NT2/D1 (cell line): ENCODE measurements around the gene ATL3.

Experiments used
- DNase-seq: peaks from one replicate; pipeline ENCODE4 v3.0.0-alpha.2; 2011; ENCODE audit warnings: low read depth, low spot score
- H3K27me3 ChIP-seq: 2 replicates; pipeline ENCODE4 v1.6.0; 2011; ENCODE audit warnings: mild to moderate bottlenecking; ENCODE audit not compliant: insufficient read length, insufficient read depth
- H3K36me3 ChIP-seq: 2 replicates; pipeline ENCODE4 v1.6.1; 2011; ENCODE audit warnings: mild to moderate bottlenecking, low read length, mixed read lengths; ENCODE audit not compliant: insufficient read depth, insufficient read length
- H3K4me1 ChIP-seq: 2 replicates; pipeline ENCODE4 v1.5.1; 2011; ENCODE audit not compliant: insufficient read depth, insufficient read length
- H3K4me3 ChIP-seq: 2 replicates; pipeline ENCODE4 v1.5.1; 2011; ENCODE audit warnings: low read depth; ENCODE audit not compliant: insufficient read length
- H3K9ac ChIP-seq: 2 replicates; pipeline ENCODE4 v1.6.0; 2011; ENCODE audit warnings: low read depth; ENCODE audit not compliant: insufficient read length
- H3K9me3 ChIP-seq: 2 replicates; pipeline ENCODE4 v1.5.1; 2011; ENCODE audit warnings: mild to moderate bottlenecking, low read length; ENCODE audit not compliant: insufficient read depth
- SUZ12 ChIP-seq: IDR thresholded peaks from 2 replicates; pipeline ENCODE4 v1.6.1; 2011; ENCODE audit not compliant: insufficient read length, insufficient read depth; ENCODE audit errors: extremely low read depth
- YY1 ChIP-seq: IDR thresholded peaks from 2 replicates; pipeline ENCODE4 v1.6.1; 2011; ENCODE audit not compliant: insufficient read length, insufficient read depth
- ZNF274 ChIP-seq: IDR thresholded peaks from 2 replicates; pipeline ENCODE4 v1.6.1; 2011; ENCODE audit warnings: mild to moderate bottlenecking, low read depth, low read length

The ATL3 gene

DNA sequence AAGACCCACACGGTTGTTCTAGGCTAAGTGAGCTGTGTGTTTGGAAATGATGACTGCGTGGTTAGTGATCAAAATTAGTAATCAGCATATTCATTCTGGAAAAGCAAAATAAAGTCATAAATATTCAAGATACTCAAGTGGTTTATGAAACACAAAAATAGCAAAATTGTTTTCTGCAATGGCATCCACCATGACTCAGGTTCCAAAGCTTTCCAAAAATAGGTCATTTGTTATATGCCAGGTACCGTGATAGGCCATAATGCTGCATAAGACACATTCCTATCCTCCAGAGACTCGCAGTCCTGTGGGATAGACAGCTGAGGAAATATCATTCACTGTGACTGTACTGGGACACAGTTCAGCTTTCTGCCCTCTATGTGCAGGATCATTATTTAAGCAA, 2.4 kb upstream of the ATL3 start:
- Histone ChIP-seq H3K27me3 (no peaks in the 10 kb centered on the region), H3K9ac (no peak overlapping the region), H3K4me1 (no peaks in the 10 kb centered on the region), H3K4me3 (no peak overlapping the region), H3K36me3 (peaks cover 6% of the 10 kb centered on the region), H3K9me3 (peaks cover 7% of the 10 kb centered on the region; the same call in 1 of the 2 replicates)
- DNase-seq = no peak
- TF ChIP-seq ZNF274 = no peak
- TF ChIP-seq YY1 = no peak
- no peak for TF ChIP-seq SUZ12

DNA sequence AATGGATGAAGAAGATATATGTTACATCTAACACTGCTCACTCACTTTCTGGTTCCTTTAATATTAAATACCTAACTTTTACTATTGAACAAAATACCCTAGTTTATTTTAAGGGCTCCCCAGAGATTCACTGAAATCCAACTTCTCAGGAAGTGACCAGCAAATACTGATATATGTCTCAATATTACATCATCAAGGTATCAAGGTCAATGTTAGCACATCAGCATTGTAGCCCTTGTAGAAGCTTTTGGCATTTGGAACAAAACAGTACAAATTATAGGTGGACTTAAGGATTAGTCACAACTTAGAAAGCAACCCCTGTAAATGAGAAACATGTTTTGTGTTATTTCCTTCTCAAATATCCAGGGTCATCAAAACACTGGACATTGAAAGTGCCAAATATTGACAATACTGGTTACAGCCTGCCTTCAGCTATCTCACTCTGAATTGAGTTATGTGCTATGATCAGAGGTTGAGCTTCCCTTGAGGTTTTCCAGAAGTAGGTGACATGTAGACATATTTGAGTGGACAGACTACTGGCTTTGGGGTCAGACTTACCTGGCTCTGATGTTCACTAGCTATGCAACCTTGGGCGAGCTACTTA, 1.9 kb upstream of the ATL3 start:
- Histone ChIP-seq H3K4me3 (no peak overlapping the region), H3K9ac (no peak overlapping the region), H3K9me3 (peaks cover 7% of the 10 kb centered on the region; the same call in 1 of the 2 replicates), H3K36me3 (peaks cover 6% of the 10 kb centered on the region), H3K27me3 (no peaks in the 10 kb centered on the region), H3K4me1 (no peaks in the 10 kb centered on the region)
- no peak for TF ChIP-seq YY1
- no peak for TF ChIP-seq SUZ12
- no peak for TF ChIP-seq ZNF274
- no peak for DNase-seq

GRCh38 chr11:63672156-63672463, 934 bp upstream of the ATL3 start:
- H3K4me3 ChIP-seq = no peak overlapping the region
- H3K9me3 ChIP-seq = peaks cover 7% of the 10 kb centered on the region; the same call in 1 of the 2 replicates
- DNase-seq = no peak
- no peak overlapping the region for H3K9ac ChIP-seq
- no peak for TF ChIP-seq SUZ12
- no peak for TF ChIP-seq ZNF274
- TF ChIP-seq YY1 = no peak
- H3K36me3 ChIP-seq = peaks cover 6% of the 10 kb centered on the region
- no peaks in the 10 kb centered on the region for H3K4me1 ChIP-seq
- H3K27me3 ChIP-seq = no peaks in the 10 kb centered on the region

DNA sequence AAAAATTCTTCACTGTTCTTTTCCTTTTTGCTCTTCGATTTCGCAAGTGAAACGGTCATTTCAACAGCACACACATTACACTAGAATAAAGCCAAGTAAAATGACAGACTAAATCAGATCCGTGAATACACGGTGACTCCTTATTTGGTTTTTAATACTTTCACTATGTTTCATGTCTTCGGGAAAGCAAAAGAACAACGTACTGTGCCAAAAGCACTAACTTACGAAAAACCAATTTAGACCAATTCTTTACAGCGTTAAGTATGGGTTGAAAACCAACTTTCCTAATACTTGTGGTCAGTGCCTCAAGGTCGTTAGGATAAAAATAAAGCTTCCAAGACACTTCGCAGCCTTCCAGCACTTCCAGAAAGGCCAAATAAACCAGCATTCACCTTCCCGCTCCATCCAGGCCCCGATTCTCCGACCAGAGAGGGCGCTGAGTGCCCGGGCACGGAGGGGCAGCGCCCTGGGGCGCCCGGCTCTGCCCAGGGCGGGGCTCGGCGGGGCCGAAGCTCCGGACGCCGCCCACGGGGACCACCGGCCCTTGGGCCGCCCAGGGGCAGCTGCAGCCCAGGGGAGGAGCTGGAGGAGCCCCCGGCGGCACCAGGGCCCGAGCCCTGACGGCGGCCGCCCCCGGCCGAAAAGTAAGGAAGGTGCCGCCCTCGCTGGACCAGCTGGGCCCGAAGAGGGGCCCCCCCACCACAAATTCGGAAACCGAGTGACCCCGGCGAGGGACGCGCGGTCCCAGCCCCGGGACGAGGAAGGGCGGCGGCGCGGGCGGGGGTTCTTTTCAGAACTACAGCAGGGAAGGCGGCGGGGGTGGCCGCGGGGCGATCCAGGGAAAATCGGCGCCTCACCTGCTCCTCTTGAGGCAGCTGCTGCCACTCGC, 499 bp downstream of the ATL3 start:
- Histone ChIP-seq H3K9ac (peak overlapping the region; percentile 67), H3K4me1 (no peaks in the 10 kb centered on the region), H3K36me3 (peaks cover 6% of the 10 kb centered on the region), H3K4me3 (peak overlapping the region; percentile 49), H3K9me3 (peaks cover 7% of the 10 kb centered on the region; the same call in 1 of the 2 replicates), H3K27me3 (no peaks in the 10 kb centered on the region)
- DNase-seq = no peak
- TF ChIP-seq YY1 (no peak), SUZ12 (no peak), ZNF274 (no peak)

GRCh38 chr11:63670096-63670432, 1.1 kb downstream of the ATL3 start:
- TF ChIP-seq SUZ12 (no peak), ZNF274 (no peak), YY1 (no peak)
- Histone ChIP-seq H3K27me3 (no peaks in the 10 kb centered on the region), H3K4me1 (no peaks in the 10 kb centered on the region), H3K36me3 (peaks cover 6% of the 10 kb centered on the region), H3K9ac (peak overlapping the region; percentile 67), H3K4me3 (peak overlapping the region; percentile 49), H3K9me3 (peaks cover 7% of the 10 kb centered on the region; the same call in 1 of the 2 replicates)
- no peak for DNase-seq

- no peak overlapping the region for H3K9ac ChIP-seq
- no peak for DNase-seq
- H3K4me3 ChIP-seq = no peak overlapping the region
- H3K9me3 ChIP-seq = peaks cover 7% of the 10 kb centered on the region; the same call in 1 of the 2 replicates
- TF ChIP-seq YY1 (no peak), SUZ12 (no peak), ZNF274 (no peak)
- peaks cover 10% of the 10 kb centered on the region for H3K36me3 ChIP-seq
- no peaks in the 10 kb centered on the region for H3K27me3 ChIP-seq
- no peaks in the 10 kb centered on the region for H3K4me1 ChIP-seq
Observed at GRCh38 chr11:63667995-63668795, 3.0 kb downstream of the ATL3 start.
